ENCODE data around the gene KRT72. TPM values are rescaled to one million over a fixed set of nuclear protein-coding genes. Genes with fewer than 3 reads are reported as not detected.

The KRT72 gene
- total and polyA plus RNA-seq, 2 of the 13 experiments (the other 11 are each of a cell fraction or from before 2014, with no cell fraction given): not detected

- Histone ChIP-seq H3K9me3 (ENCODE audit: low read length) (no peaks in the 10 kb centered on the region), H2AFZ (ENCODE audit: low read length) (no peak overlapping the region), H3K4me3 (replicated peaks in 1 of 3; ENCODE audit: insufficient read depth in 1 of 3, low read depth in 2 of 3, low read length in 3 of 3) (no peak overlapping the region), H3K36me3 (replicated peaks in 1 of 2; ENCODE audit: control insufficient read depth in 1 of 2, insufficient read depth in 2 of 2, low read length in 2 of 2) (no peaks in the 10 kb centered on the region), H4K20me1 (ENCODE audit: insufficient read depth, low read length) (no peaks in the 10 kb centered on the region), H3K27me3 (ENCODE audit: control insufficient read depth in 1 of 2, insufficient read depth in 2 of 2, low read length in 2 of 2) (peaks cover 2 to 53% of the 10 kb centered on the region in 2 experiments; a peak in 4 of 5 replicates), H3K4me2 (ENCODE audit: low read depth, low read length) (no peak overlapping the region), H3K4me1 (ENCODE audit: insufficient read depth, low read length) (no peaks in the 10 kb centered on the region), H3K9ac (ENCODE audit: insufficient read depth, low read depth, low read length) (no peak overlapping the region), H3K27ac (ENCODE audit: extremely low read length, insufficient read depth, low read length) (no peak overlapping the region), H3K79me2 (ENCODE audit: insufficient read depth, low read length) (no peaks in the 10 kb centered on the region)
- in situ Hi-C loops (cut with HindIII; ENCODE audit: extremely low pct_ligation_motif_present, low pct_unique_long_range_greater_than_20kb) (no loop called here), intact Hi-C loops (cut with micrococcal nuclease; ENCODE audit: unreplicated experiment) (no loop called here)
- ChIA-PET POLR2A (no interaction called here), CTCF (ENCODE audit: low intra/inter-chr PET ratio, low total read pairs) (no interaction called here)
- WGBS (ENCODE audit: low lambda C conversion rate): 31% methylated on average over 7 of the region's 8 CpGs
- DNase-seq (ENCODE audit: low spot score) (no peak), ATAC-seq (no peak), FAIRE-seq (no peak)
- no peak for TF ChIP-seq ZNF598 (CRISPR knock-in tag; IDR thresholded peaks at IDR 0.05; ENCODE audit: borderline replicate concordance)
- no peak for TF ChIP-seq ZNF362 (CRISPR knock-in tag; IDR thresholded peaks at IDR 0.05; ENCODE audit: borderline replicate concordance)
- no peak for TF ChIP-seq ZNF160 (CRISPR knock-in tag; IDR thresholded peaks at IDR 0.05)
- TF ChIP-seq SRY (CRISPR knock-in tag; IDR thresholded peaks at IDR 0.05): no peak
- no TSS peak for BruUV-seq (replicated peaks)
Measured at GRCh38 chr12:52648012-52648550, 46.8 kb upstream of the KRT72 start.

GRCh38 chr12:52647601-52648000, 46.3 kb upstream of the KRT72 start:
- no TSS peak for BruUV-seq (replicated peaks)
- no peak overlapping the region for H3K4me3 ChIP-seq (replicated peaks in 1 of 3; ENCODE audit: insufficient read depth in 1 of 3, low read depth in 2 of 3, low read length in 3 of 3)
- POLR2A ChIA-PET: no interaction called here
- ATAC-seq (no peak), FAIRE-seq (no peak), DNase-seq (ENCODE audit: low spot score) (no peak)
- no peak overlapping the region for H3K4me2 ChIP-seq (ENCODE audit: low read depth, low read length)
- H3K36me3 ChIP-seq (replicated peaks in 1 of 2; ENCODE audit: control insufficient read depth in 1 of 2, insufficient read depth in 2 of 2, low read length in 2 of 2): no peaks in the 10 kb centered on the region
- H3K9ac ChIP-seq (ENCODE audit: insufficient read depth, low read depth, low read length): no peak overlapping the region
- no peak overlapping the region for H3K27ac ChIP-seq (ENCODE audit: extremely low read length, insufficient read depth, low read length)
- TF ChIP-seq ZNF569 (CRISPR knock-in tag; IDR thresholded peaks at IDR 0.05; ENCODE audit: borderline replicate concordance): no peak
- peak; percentile 46 for TF ChIP-seq MNT (IDR thresholded peaks at IDR 0.05)
- no peak for TF ChIP-seq HOXA5 (CRISPR knock-in tag; IDR thresholded peaks at IDR 0.05)
- CTCF ChIA-PET (ENCODE audit: low intra/inter-chr PET ratio, low total read pairs): no interaction called here
- in situ Hi-C loops (cut with HindIII; ENCODE audit: extremely low pct_ligation_motif_present, low pct_unique_long_range_greater_than_20kb) (no loop called here), intact Hi-C loops (cut with micrococcal nuclease; ENCODE audit: unreplicated experiment) (no loop called here)
- peaks cover 2 to 55% of the 10 kb centered on the region in 2 experiments; a peak in 4 of 5 replicates for H3K27me3 ChIP-seq (ENCODE audit: control insufficient read depth in 1 of 2, insufficient read depth in 2 of 2, low read length in 2 of 2)
- 24% methylated on average over 9 of the region's 9 CpGs for WGBS (ENCODE audit: low lambda C conversion rate)
- no peaks in the 10 kb centered on the region for H3K9me3 ChIP-seq (ENCODE audit: low read length)
- no peak overlapping the region for H2AFZ ChIP-seq (ENCODE audit: low read length)
- H3K4me1 ChIP-seq (ENCODE audit: insufficient read depth, low read length): no peaks in the 10 kb centered on the region
- no peaks in the 10 kb centered on the region for H3K79me2 ChIP-seq (ENCODE audit: insufficient read depth, low read length)
- H4K20me1 ChIP-seq (ENCODE audit: insufficient read depth, low read length): no peaks in the 10 kb centered on the region
